Liver (tissue), 9 donors: Measurements from ENCODE around the gene BTG2. TPM values are rescaled to one million over a fixed set of nuclear protein-coding genes. Genes with fewer than 3 reads are reported as not detected.

Source experiments
- DNase-seq: peaks from one replicate; pipeline ENCODE4 v3.0.0-alpha.2; 2017; ENCODE audit warnings: low spot score
- H3K27ac ChIP-seq, 2 donors: one replicate each; pipeline ENCODE4 v1.7.0; 2013; ENCODE audit warnings: inconsistent platforms in 2 of 2, low read length in 2 of 2, control low read depth in 1 of 2, low read depth in 1 of 2, mild to moderate bottlenecking in 1 of 2
- H3K27me3 ChIP-seq, 4 donors: one replicate each; pipeline versions ENCODE4 v1.6.1 to v1.7.0; 2013; ENCODE audit warnings: low read length in 3 of 4, inconsistent platforms in 1 of 4, mild to moderate bottlenecking in 1 of 4, moderate library complexity in 1 of 4; ENCODE audit not compliant: control insufficient read depth in 4 of 4, insufficient read depth in 4 of 4
- H3K36me3 ChIP-seq, 4 donors: one replicate each; pipeline versions ENCODE4 v1.6.1 to v1.7.0; 2013; ENCODE audit warnings: low read length in 3 of 4, mild to moderate bottlenecking in 3 of 4, low read depth in 1 of 4, moderate library complexity in 1 of 4; ENCODE audit not compliant: control insufficient read depth in 4 of 4, insufficient read depth in 3 of 4
- H3K4me1 ChIP-seq, 4 donors: one replicate each; pipeline versions ENCODE4 v1.6.1 to v1.7.0; 2013; ENCODE audit warnings: low read length in 3 of 4, mild to moderate bottlenecking in 3 of 4, moderate library complexity in 1 of 4; ENCODE audit not compliant: control insufficient read depth in 4 of 4, insufficient read depth in 4 of 4
- H3K4me3 ChIP-seq, 3 donors: one replicate each; pipeline versions ENCODE4 v1.6.1 to v1.7.0; 2013; ENCODE audit warnings: low read length in 3 of 3, control low read depth in 1 of 3, low read depth in 1 of 3, mild to moderate bottlenecking in 1 of 3
- H3K9ac ChIP-seq, 2 donors: one replicate each; pipeline ENCODE4 v1.7.0; 2013; ENCODE audit warnings: low read length in 2 of 2, mild to moderate bottlenecking in 2 of 2, moderate library complexity in 2 of 2, control low read depth in 1 of 2, low read depth in 1 of 2
- H3K9me3 ChIP-seq, 4 donors: one replicate each; pipeline versions ENCODE4 v1.6.1 to v1.7.0; 2013; ENCODE audit warnings: low read length in 3 of 4; ENCODE audit not compliant: control insufficient read depth in 4 of 4
- GABPA ChIP-seq, 2 donors: IDR thresholded peaks in 1 of 2; conservative IDR thresholded peaks in 1 of 2; 2 replicates each; pipeline ENCODE4 v1.6.1; 2016; ENCODE audit warnings: antibody characterized with exemption in 2 of 2, mild to moderate bottlenecking in 1 of 2, moderate library complexity in 1 of 2
- HNF4A ChIP-seq, 2 donors: conservative IDR thresholded peaks; 2 replicates each; pipeline ENCODE4 v1.6.1; 2016; ENCODE audit warnings: antibody characterized with exemption in 2 of 2, mild to moderate bottlenecking in 2 of 2
- HNF4G ChIP-seq: IDR thresholded peaks from 2 replicates; pipeline ENCODE4 v1.6.1; 2016; ENCODE audit warnings: antibody characterized with exemption
- JUND ChIP-seq, 2 donors: IDR thresholded peaks; 2 replicates each; pipeline ENCODE4 v1.6.1; 2016; ENCODE audit warnings: antibody characterized with exemption in 2 of 2
- NR2F2 ChIP-seq: IDR thresholded peaks from 2 replicates; pipeline ENCODE4 v1.6.1; 2016; ENCODE audit warnings: antibody characterized with exemption
- RAD21 ChIP-seq, 2 donors: IDR thresholded peaks; 2 replicates each; pipeline ENCODE4 v1.6.1; 2016; ENCODE audit warnings: antibody characterized with exemption in 2 of 2, mild to moderate bottlenecking in 2 of 2
- RXRA ChIP-seq, 2 donors: IDR thresholded peaks; 2 replicates each; pipeline ENCODE4 v1.6.1; 2017 to 2018; ENCODE audit warnings: antibody characterized with exemption in 2 of 2, mild to moderate bottlenecking in 1 of 2
- TAF1 ChIP-seq: conservative IDR thresholded peaks from 2 replicates; pipeline ENCODE4 v1.6.1; 2016; ENCODE audit warnings: antibody characterized with exemption, mild to moderate bottlenecking
- WGBS: extraction: QIAGEN DNeasy Blood & Tissue Kit; methylation state at CpG from one replicate; pipeline ENCODE4 v1.1.7; 2013; 5-methylcytosine and 5-hydroxymethylcytosine counted together
- polyA plus RNA-seq, 2 donors: library from polyadenylated mRNA; stranded (reverse) in 1 of 2; unstranded in 1 of 2; fragments of 200-250 nt in 1 of 2; fragments of >200 nt in 1 of 2; fragmentation: Nextera tagmentation in 1 of 2; extraction: Ambion mirVana in 1 of 2; gene quantifications; one replicate each; pipeline versions ENCODE4 v1.2.1 to v1.2.3, GENCODE V29; 2013 to 2015
- total RNA-seq, 2 donors: library from RNA; depleted of rRNA; stranded (reverse); fragments of >200 nt; gene quantifications; one replicate each; pipeline ENCODE4 v1.2.3, GENCODE V29; 2014
- TF ChIP-seq, protein P1 (sequence below): IDR thresholded peaks from 2 replicates; pipeline ENCODE4 v1.6.1; 2016; ENCODE audit warnings: antibody characterized with exemption, mild to moderate bottlenecking
- TF ChIP-seq, protein P2 (sequence below): fragments of 150-350 bp; IDR thresholded peaks from 2 replicates; pipeline ENCODE4 v1.5.1; 2017; ENCODE audit warnings: improper control_type of control experiment, low read depth, low read length; ENCODE audit not compliant: missing input control
- TF ChIP-seq, protein P3 (sequence below): IDR thresholded peaks from 2 replicates; pipeline ENCODE4 v1.6.1; 2016; ENCODE audit warnings: antibody characterized with exemption
- donor health status: healthy.
- donor health status: healthy.
- donor health status: healthy.
- donor health status: healthy.
- donor health status: healthy.

BTG2 gene
- total and polyA plus RNA-seq, 4 donors: 3.8 to 52.5 (median 4.8) TPM

DNA sequence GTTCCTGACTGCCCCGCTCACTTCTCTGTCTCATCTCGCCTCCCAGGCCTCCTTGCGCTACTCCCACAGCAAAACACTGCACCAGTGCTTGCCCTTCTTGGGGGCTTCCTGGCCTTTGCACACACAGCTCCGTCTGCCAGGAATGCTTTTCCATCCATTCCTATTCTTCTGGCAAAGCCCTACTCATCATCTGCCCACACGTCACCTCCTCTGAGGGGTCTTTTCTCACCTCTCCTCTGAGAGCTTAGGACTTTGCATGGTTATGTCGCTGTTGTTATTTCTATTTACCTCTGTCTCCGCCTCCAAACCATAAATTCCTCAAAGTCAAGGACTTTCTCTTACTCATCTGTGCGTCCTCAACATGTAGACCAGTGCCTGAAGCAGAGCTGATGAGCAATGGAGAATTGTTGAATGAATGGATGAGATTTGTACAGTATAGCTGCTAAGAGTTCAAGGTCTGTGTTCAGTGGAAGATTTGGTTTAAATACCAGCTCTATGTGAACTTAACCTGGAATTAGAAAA, 26.4 kb upstream of the BTG2 start:
- H3K9ac ChIP-seq: no peak overlapping the region
- TF ChIP-seq RXRA (IDR thresholded peaks at IDR 0.05) (no peak), RAD21 (IDR thresholded peaks at IDR 0.05) (no peak), TAF1 (no peak), HNF4G (no peak)
- TF ChIP-seq, protein P1, sequence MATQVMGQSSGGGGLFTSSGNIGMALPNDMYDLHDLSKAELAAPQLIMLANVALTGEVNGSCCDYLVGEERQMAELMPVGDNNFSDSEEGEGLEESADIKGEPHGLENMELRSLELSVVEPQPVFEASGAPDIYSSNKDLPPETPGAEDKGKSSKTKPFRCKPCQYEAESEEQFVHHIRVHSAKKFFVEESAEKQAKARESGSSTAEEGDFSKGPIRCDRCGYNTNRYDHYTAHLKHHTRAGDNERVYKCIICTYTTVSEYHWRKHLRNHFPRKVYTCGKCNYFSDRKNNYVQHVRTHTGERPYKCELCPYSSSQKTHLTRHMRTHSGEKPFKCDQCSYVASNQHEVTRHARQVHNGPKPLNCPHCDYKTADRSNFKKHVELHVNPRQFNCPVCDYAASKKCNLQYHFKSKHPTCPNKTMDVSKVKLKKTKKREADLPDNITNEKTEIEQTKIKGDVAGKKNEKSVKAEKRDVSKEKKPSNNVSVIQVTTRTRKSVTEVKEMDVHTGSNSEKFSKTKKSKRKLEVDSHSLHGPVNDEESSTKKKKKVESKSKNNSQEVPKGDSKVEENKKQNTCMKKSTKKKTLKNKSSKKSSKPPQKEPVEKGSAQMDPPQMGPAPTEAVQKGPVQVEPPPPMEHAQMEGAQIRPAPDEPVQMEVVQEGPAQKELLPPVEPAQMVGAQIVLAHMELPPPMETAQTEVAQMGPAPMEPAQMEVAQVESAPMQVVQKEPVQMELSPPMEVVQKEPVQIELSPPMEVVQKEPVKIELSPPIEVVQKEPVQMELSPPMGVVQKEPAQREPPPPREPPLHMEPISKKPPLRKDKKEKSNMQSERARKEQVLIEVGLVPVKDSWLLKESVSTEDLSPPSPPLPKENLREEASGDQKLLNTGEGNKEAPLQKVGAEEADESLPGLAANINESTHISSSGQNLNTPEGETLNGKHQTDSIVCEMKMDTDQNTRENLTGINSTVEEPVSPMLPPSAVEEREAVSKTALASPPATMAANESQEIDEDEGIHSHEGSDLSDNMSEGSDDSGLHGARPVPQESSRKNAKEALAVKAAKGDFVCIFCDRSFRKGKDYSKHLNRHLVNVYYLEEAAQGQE: no peak
- DNase-seq: no peak
- 78% methylated on average over 8 of the region's 8 CpGs for WGBS
- H3K4me1 ChIP-seq: peaks cover 0 to 5% (median 0%) of the 10 kb centered on the region in 4 donors
- no peaks in the 10 kb centered on the region for H3K27me3 ChIP-seq
- H3K27ac ChIP-seq: peak overlapping the region; percentile 63 to 75
- no peaks in the 10 kb centered on the region for H3K36me3 ChIP-seq
- H3K9me3 ChIP-seq: no peaks in the 10 kb centered on the region
- H3K4me3 ChIP-seq: no peak overlapping the region

DNA sequence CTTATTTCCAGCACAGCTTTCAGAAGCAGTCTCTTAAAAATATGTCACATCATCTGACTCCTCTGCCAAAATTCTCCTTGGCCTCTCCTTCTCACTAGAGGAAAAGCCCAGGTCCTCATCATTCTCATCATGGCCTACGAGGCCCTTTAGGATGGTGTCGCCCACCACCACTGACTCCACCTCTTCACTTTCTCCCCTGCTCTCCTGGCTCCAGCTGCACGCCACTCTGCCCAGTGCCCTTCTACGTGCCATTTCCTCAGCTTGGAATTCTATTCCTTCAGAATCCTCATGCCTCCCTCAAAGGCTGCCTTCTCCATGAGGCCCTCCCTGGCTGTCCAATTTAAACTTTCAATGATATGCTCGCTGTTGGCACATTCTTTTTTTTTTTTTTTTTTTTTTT, 25.3 kb upstream of the BTG2 start:
- TF ChIP-seq, protein P2, sequence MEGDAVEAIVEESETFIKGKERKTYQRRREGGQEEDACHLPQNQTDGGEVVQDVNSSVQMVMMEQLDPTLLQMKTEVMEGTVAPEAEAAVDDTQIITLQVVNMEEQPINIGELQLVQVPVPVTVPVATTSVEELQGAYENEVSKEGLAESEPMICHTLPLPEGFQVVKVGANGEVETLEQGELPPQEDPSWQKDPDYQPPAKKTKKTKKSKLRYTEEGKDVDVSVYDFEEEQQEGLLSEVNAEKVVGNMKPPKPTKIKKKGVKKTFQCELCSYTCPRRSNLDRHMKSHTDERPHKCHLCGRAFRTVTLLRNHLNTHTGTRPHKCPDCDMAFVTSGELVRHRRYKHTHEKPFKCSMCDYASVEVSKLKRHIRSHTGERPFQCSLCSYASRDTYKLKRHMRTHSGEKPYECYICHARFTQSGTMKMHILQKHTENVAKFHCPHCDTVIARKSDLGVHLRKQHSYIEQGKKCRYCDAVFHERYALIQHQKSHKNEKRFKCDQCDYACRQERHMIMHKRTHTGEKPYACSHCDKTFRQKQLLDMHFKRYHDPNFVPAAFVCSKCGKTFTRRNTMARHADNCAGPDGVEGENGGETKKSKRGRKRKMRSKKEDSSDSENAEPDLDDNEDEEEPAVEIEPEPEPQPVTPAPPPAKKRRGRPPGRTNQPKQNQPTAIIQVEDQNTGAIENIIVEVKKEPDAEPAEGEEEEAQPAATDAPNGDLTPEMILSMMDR: no peak
- TF ChIP-seq JUND (IDR thresholded peaks at IDR 0.05) (no peak), HNF4A (conservative IDR thresholded peaks at IDR 0.05) (no peak), RAD21 (IDR thresholded peaks at IDR 0.05) (no peak), HNF4G (no peak), TAF1 (no peak), GABPA (IDR thresholded peaks at IDR 0.05 in 1 of 2, conservative IDR thresholded peaks at IDR 0.05 in 1 of 2) (no peak), NR2F2 (no peak)
- TF ChIP-seq, protein P3, sequence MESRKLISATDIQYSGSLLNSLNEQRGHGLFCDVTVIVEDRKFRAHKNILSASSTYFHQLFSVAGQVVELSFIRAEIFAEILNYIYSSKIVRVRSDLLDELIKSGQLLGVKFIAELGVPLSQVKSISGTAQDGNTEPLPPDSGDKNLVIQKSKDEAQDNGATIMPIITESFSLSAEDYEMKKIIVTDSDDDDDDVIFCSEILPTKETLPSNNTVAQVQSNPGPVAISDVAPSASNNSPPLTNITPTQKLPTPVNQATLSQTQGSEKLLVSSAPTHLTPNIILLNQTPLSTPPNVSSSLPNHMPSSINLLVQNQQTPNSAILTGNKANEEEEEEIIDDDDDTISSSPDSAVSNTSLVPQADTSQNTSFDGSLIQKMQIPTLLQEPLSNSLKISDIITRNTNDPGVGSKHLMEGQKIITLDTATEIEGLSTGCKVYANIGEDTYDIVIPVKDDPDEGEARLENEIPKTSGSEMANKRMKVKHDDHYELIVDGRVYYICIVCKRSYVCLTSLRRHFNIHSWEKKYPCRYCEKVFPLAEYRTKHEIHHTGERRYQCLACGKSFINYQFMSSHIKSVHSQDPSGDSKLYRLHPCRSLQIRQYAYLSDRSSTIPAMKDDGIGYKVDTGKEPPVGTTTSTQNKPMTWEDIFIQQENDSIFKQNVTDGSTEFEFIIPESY: no peak
- TF ChIP-seq, protein P1: no peak
- 95% methylated on average over 5 of the region's 5 CpGs for WGBS
- no peak overlapping the region for H3K4me3 ChIP-seq
- H3K27me3 ChIP-seq: no peaks in the 10 kb centered on the region
- H3K27ac ChIP-seq: no peak overlapping the region
- DNase-seq: no peak
- peaks cover 0 to 5% (median 0%) of the 10 kb centered on the region in 4 donors for H3K4me1 ChIP-seq
- no peaks in the 10 kb centered on the region for H3K36me3 ChIP-seq
- no peaks in the 10 kb centered on the region for H3K9me3 ChIP-seq
- no peak overlapping the region for H3K9ac ChIP-seq
